ENCODE measurements around the gene SALL4. TPM values are rescaled to one million over a fixed set of nuclear protein-coding genes. Genes with fewer than 3 reads are reported as not detected.
"Not testable (repeated sequence)": the region's sequence is repeated elsewhere in the genome, so short reads cannot be mapped to it uniquely, and the experiment has no call there.

SALL4 gene
- total RNA-seq, 1 experiment from 2014 or later: 2.7 TPM

GRCh38 chr20:51766994-51767866 lies 35.1 kb downstream of the SALL4 start:
- peak; percentile 99 for DNase-seq (ENCODE audit: low spot score)

GRCh38 chr20:51765381-51765780 lies 36.9 kb downstream of the SALL4 start:
- DNase-seq (ENCODE audit: low spot score): not testable (repeated sequence)

GRCh38 chr20:51763965-51764602 lies 38.2 kb downstream of the SALL4 start:
- DNase-seq (ENCODE audit: low spot score): no peak

- DNase-seq (ENCODE audit: low spot score): peak; percentile 89
Measured at GRCh38 chr20:51760905-51761546, 41.3 kb downstream of the SALL4 start.

- no peak for DNase-seq (ENCODE audit: low spot score)
Measured at GRCh38 chr20:51759769-51760510, 42.4 kb downstream of the SALL4 start.

- no peak for DNase-seq (ENCODE audit: low spot score)
Measured at GRCh38 chr20:51758978-51759544, 43.3 kb downstream of the SALL4 start.

GRCh38 chr20:51757226-51757625 lies 45.1 kb downstream of the SALL4 start:
- no peak for DNase-seq (ENCODE audit: low spot score)

GRCh38 chr20:51756653-51757052 lies 45.7 kb downstream of the SALL4 start:
- no peak for DNase-seq (ENCODE audit: low spot score)

GRCh38 chr20:51753220-51753619 lies 49.1 kb downstream of the SALL4 start:
- DNase-seq (ENCODE audit: low spot score): not testable (repeated sequence)

GRCh38 chr20:51752343-51752951 lies 49.9 kb downstream of the SALL4 start:
- DNase-seq (ENCODE audit: low spot score): peak; percentile 79

- DNase-seq (ENCODE audit: low spot score): no peak
Measured at GRCh38 chr20:51750770-51751388, 51.4 kb downstream of the SALL4 start.

- peak; percentile 99 for DNase-seq (ENCODE audit: low spot score)
Measured at GRCh38 chr20:51750037-51750769, 52.1 kb downstream of the SALL4 start.

GRCh38 chr20:51749674-51750036 lies 52.7 kb downstream of the SALL4 start:
- DNase-seq (ENCODE audit: low spot score): no peak

- no peak for DNase-seq (ENCODE audit: low spot score)
Measured at GRCh38 chr20:51747182-51747911, 55.0 kb downstream of the SALL4 start.

GRCh38 chr20:51745804-51746203 lies 56.5 kb downstream of the SALL4 start:
- no peak for DNase-seq (ENCODE audit: low spot score)

GRCh38 chr20:51740838-51741237 lies 61.5 kb downstream of the SALL4 start:
- DNase-seq (ENCODE audit: low spot score): no peak

- not testable (repeated sequence) for DNase-seq (ENCODE audit: low spot score)
Measured at GRCh38 chr20:51740308-51740707, 62.0 kb downstream of the SALL4 start.

GRCh38 chr20:51739722-51740249 lies 62.5 kb downstream of the SALL4 start:
- no peak for DNase-seq (ENCODE audit: low spot score)

Data from HT-29 (cell line).